Measurements from ENCODE around the gene MYADM.

- TF ChIP-seq ZNF384 (IDR thresholded peaks at IDR 0.05) (no peak), BHLHE40 (IDR thresholded peaks at IDR 0.05; ENCODE audit: borderline replicate concordance) (no peak), SP1 (IDR thresholded peaks at IDR 0.05) (no peak), TARDBP (IDR thresholded peaks at IDR 0.05) (no peak), FOXM1 (IDR thresholded peaks at IDR 0.05; ENCODE audit: borderline replicate concordance) (no peak), FOXK2 (IDR thresholded peaks at IDR 0.05) (no peak), FOXA1 (IDR thresholded peaks at IDR 0.05) (no peak), SUZ12 (IDR thresholded peaks at IDR 0.05) (no peak), NFRKB (IDR thresholded peaks at IDR 0.05) (no peak), ELF4 (IDR thresholded peaks at IDR 0.05) (no peak)
These were observed 24.8 kb downstream of the MYADM start for GRCh38 chr19:53892301-53892980.

All from HEK293T (cell line).